Measurements from ENCODE around the gene PRR29.
"Not testable (repeated sequence)": the region's sequence is repeated elsewhere in the genome, so short reads cannot be mapped to it uniquely, and the experiment has no call there.

Gene PRR29

GRCh38 chr17:64016974-64017373, 18.8 kb downstream of the PRR29 start:
- no peak overlapping the region for H3K4me3 ChIP-seq (replicated peaks; ENCODE audit: low read depth, low read length)
- TF ChIP-seq CTCF (IDR thresholded peaks at IDR 0.05; ENCODE audit: low read depth, low read length, missing control alignments) = no peak
- DNase-seq (ENCODE audit: extremely low read depth, low read depth) = no peak

- no peak overlapping the region for H3K4me3 ChIP-seq (replicated peaks; ENCODE audit: low read depth, low read length)
These were observed 19.3 kb downstream of the PRR29 start for GRCh38 chr17:64017381-64017980.

GRCh38 chr17:64019551-64019961, 21.4 kb downstream of the PRR29 start:
- H3K4me3 ChIP-seq (replicated peaks; ENCODE audit: low read depth, low read length); DNase-seq (ENCODE audit: extremely low read depth, low read depth): not testable (repeated sequence)

More at GRCh38 chr17:64017381-64017980, 19.3 kb downstream of the PRR29 start:
- TF ChIP-seq CTCF (IDR thresholded peaks at IDR 0.05; ENCODE audit: low read depth, low read length, missing control alignments) = no peak
- DNase-seq (ENCODE audit: extremely low read depth, low read depth) = no peak

GRCh38 chr17:64020056-64020766, 22.1 kb downstream of the PRR29 start, which contains the start of gene ICAM2:
ICAM2 (minus strand) TSS chr17:64020633; CDS start chr17:64006691, 13,942 bp downstream.
- peak within 1 kb of the TSS; percentile 24 for H3K4me3 ChIP-seq (replicated peaks; ENCODE audit: low read depth, low read length)
- no peak for DNase-seq (ENCODE audit: extremely low read depth, low read depth)
- TF ChIP-seq CTCF (IDR thresholded peaks at IDR 0.05; ENCODE audit: low read depth, low read length, missing control alignments) = no peak

GRCh38 chr17:64022611-64023063, 24.5 kb downstream of the PRR29 start:
- TF ChIP-seq CTCF (IDR thresholded peaks at IDR 0.05; ENCODE audit: low read depth, low read length, missing control alignments) = no peak
- no peak overlapping the region for H3K4me3 ChIP-seq (replicated peaks; ENCODE audit: low read depth, low read length)
- no peak for DNase-seq (ENCODE audit: extremely low read depth, low read depth)

- H3K4me3 ChIP-seq (replicated peaks; ENCODE audit: low read depth, low read length) = no peak overlapping the region
- no peak for TF ChIP-seq CTCF (IDR thresholded peaks at IDR 0.05; ENCODE audit: low read depth, low read length, missing control alignments)
- DNase-seq (ENCODE audit: extremely low read depth, low read depth) = no peak
These were observed 26.1 kb downstream of the PRR29 start for GRCh38 chr17:64024215-64024654.

Data from HFF-Myc (cell line).